GM06990 (cell line): ENCODE results near the gene PRKN.

Experiments used
- DNase-seq: peaks from one replicate; pipeline ENCODE4 v3.0.0-alpha.2; 2011; ENCODE audit not compliant: insufficient read length; ENCODE audit errors: extremely low read depth
- H3K27me3 ChIP-seq: replicated peaks from 2 replicates; pipeline ENCODE4 v1.6.0; 2011; ENCODE audit warnings: low read length; ENCODE audit not compliant: control insufficient read depth, insufficient read depth
- H3K36me3 ChIP-seq: 2 replicates; pipeline ENCODE4 v1.5.1; 2011; ENCODE audit warnings: low read length; ENCODE audit not compliant: control insufficient read depth, insufficient read depth
- H3K4me3 ChIP-seq: replicated peaks from 2 replicates; pipeline ENCODE4 v1.5.1; 2011; ENCODE audit warnings: low read depth, mild to moderate bottlenecking, control low read depth, low read length
- TF ChIP-seq, protein P1 (sequence below): IDR thresholded peaks from 2 replicates; pipeline ENCODE4 v1.5.1; 2011; ENCODE audit warnings: low read length, control low read depth, mild to moderate bottlenecking, inconsistent platforms; ENCODE audit not compliant: insufficient read depth, poor library complexity, severe bottlenecking

PRKN gene

DNA sequence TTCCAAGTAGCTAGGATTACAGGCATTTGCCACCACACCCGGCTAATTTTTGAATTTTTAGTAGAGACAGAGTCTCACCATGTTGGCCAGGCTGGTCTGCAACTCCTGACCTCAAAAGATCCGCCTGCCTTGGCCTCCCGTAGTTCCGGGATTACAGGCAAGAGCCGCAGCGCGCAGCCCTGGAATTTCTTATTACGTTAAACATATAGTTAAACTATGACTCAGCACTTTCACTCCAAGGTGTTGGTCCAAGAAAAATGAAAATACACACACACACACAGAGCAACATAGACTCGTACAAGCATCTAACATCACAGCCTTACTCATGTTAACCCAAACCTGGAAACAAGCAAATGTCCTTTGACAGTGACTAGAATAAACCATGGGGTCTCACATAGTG lies 663.9 kb downstream of the PRKN start:
- DNase-seq: no peak

DNA sequence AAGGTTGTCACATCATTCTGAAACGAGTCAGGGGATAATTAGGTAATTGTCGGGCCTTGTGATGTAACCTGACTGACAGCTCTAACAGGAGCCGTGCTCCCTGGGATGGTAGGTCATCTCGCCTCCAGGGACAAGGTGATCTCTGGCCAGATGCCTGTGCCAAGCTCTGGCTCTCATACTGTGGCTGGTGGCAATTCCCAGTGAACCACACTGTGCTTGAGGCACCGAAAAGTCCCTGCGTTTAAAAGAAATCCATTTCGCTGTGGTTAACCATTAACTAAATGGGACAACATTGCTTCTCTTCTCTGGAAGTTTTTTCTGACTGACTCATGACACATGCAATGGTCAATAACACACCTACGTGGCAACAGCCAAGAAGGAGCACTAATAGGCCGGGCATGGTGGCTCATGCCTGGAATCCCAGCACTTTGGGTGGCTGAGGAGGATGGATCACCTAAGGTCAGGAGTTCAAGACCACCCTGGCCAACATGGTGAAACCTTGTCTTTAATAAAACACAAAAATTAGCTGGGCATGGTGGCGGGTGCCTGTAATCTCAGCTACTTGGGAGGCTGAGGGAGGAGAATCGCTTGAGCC lies 669.2 kb downstream of the PRKN start:
- H3K36me3 ChIP-seq: no peaks in the 10 kb centered on the region
- DNase-seq: no peak
- H3K4me3 ChIP-seq: no peak overlapping the region
- H3K27me3 ChIP-seq: no peaks in the 10 kb centered on the region
- TF ChIP-seq, protein P1, sequence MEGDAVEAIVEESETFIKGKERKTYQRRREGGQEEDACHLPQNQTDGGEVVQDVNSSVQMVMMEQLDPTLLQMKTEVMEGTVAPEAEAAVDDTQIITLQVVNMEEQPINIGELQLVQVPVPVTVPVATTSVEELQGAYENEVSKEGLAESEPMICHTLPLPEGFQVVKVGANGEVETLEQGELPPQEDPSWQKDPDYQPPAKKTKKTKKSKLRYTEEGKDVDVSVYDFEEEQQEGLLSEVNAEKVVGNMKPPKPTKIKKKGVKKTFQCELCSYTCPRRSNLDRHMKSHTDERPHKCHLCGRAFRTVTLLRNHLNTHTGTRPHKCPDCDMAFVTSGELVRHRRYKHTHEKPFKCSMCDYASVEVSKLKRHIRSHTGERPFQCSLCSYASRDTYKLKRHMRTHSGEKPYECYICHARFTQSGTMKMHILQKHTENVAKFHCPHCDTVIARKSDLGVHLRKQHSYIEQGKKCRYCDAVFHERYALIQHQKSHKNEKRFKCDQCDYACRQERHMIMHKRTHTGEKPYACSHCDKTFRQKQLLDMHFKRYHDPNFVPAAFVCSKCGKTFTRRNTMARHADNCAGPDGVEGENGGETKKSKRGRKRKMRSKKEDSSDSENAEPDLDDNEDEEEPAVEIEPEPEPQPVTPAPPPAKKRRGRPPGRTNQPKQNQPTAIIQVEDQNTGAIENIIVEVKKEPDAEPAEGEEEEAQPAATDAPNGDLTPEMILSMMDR: no peak

More for the DNA sequence above, 663.9 kb downstream of the PRKN start:
- H3K36me3 ChIP-seq: no peaks in the 10 kb centered on the region
- H3K27me3 ChIP-seq: no peaks in the 10 kb centered on the region
- TF ChIP-seq, protein P1: no peak
- no peak overlapping the region for H3K4me3 ChIP-seq

DNA sequence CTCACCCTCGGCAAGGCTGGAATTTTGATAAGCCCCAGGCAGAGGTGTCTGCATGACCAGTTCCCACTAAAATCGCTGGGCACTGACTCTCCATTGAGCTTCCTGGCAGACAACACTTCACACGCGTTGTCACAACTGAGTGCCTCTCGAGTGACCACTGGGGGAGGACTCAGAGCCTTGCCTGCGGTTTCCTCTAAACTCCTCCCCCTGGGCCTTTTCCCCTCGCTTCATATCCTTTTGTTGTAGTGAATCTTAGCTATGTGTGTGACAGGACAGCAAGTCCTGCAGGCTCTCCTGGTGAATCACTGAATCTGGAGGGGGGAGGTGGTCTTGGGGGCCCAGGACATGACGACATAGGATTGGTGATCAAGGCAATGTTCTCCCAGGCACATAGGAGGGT lies 670.8 kb downstream of the PRKN start:
- no peak for DNase-seq
- TF ChIP-seq, protein P1: no peak
- Histone ChIP-seq H3K27me3 (no peaks in the 10 kb centered on the region), H3K36me3 (no peaks in the 10 kb centered on the region), H3K4me3 (no peak overlapping the region)

DNA sequence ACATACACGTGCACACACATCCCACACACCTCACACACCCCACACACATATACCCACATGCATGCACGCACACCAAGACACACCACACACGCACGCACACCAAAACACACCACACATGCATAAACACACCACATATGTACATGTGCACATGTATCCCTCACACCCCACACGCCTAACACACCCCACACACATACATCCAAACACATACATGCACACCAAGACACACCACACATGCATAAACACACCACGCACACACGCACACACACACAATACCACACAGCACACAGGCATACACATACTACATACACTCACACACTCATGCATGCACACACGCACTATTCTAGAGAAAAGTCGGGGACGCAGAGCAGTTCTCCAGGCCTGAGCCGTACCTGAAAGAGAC lies 671.5 kb downstream of the PRKN start:
- no peak overlapping the region for H3K4me3 ChIP-seq
- no peak for DNase-seq
- H3K27me3 ChIP-seq: no peaks in the 10 kb centered on the region
- TF ChIP-seq, protein P1: no peak
- H3K36me3 ChIP-seq: no peaks in the 10 kb centered on the region

DNA sequence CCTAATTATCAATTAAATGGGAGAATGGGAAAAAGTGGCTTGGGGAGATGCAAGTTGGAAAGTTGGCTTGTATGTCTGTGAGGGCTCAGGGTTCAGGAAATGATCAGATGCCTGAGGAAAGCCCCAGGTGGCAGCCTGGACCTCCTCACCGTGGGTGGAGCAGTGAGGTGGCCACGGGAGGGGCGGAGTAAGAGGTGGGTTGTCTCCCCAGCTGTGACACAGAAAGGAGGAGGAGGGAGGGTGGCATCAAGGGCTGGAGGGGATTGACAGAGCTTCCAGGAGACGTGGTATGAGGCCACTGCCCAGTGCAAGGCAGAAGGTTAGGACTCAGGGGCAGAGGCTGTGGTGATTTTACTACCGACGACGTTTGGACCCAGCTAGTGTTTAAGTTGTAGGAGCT lies 672.2 kb downstream of the PRKN start:
- no peak for DNase-seq
- no peaks in the 10 kb centered on the region for H3K36me3 ChIP-seq
- TF ChIP-seq, protein P1: no peak
- no peak overlapping the region for H3K4me3 ChIP-seq
- no peaks in the 10 kb centered on the region for H3K27me3 ChIP-seq

DNA sequence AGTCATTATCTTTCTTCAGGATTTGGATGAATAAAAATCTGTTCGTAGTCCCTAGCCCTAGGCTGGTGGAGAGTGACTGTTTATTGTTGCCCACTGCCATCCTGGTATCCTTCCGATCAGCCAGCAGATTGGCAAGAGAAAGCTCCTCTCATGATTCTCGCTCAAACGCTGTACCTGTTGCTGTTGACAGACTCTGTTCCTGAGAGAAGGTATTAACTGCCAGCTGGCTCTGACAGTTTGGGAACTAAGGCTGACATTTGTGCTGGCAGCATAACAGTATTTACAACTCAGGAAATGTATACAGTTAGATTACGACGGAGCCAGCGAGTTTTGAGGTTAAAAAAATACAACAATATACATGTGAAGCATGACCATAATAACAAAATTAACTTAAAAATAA lies 674.5 kb downstream of the PRKN start:
- Histone ChIP-seq H3K36me3 (no peaks in the 10 kb centered on the region), H3K27me3 (no peaks in the 10 kb centered on the region), H3K4me3 (no peak overlapping the region)
- TF ChIP-seq, protein P1: no peak
- no peak for DNase-seq
